ENCODE data around the gene PTPN1.

GRCh38 chr20:50574586-50574985, 64.4 kb downstream of the PTPN1 start:
- TF ChIP-seq, protein P1, sequence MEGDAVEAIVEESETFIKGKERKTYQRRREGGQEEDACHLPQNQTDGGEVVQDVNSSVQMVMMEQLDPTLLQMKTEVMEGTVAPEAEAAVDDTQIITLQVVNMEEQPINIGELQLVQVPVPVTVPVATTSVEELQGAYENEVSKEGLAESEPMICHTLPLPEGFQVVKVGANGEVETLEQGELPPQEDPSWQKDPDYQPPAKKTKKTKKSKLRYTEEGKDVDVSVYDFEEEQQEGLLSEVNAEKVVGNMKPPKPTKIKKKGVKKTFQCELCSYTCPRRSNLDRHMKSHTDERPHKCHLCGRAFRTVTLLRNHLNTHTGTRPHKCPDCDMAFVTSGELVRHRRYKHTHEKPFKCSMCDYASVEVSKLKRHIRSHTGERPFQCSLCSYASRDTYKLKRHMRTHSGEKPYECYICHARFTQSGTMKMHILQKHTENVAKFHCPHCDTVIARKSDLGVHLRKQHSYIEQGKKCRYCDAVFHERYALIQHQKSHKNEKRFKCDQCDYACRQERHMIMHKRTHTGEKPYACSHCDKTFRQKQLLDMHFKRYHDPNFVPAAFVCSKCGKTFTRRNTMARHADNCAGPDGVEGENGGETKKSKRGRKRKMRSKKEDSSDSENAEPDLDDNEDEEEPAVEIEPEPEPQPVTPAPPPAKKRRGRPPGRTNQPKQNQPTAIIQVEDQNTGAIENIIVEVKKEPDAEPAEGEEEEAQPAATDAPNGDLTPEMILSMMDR (IDR thresholded peaks at IDR 0.05): no peak
- no peak for TF ChIP-seq POLR2A (IDR thresholded peaks at IDR 0.05)

Measured in Peyer's patch (tissue), 4 donors.